NCI-H748 (cell line): ENCODE results near the gene C19orf38.
"Not testable (repeated sequence)": the region's sequence is repeated elsewhere in the genome, so short reads cannot be mapped to it uniquely, and the experiment has no call there.

Source experiments
- DNase-seq: peaks from one replicate; lab custom pipeline; 2025; ENCODE audit not compliant: unreplicated experiment; lab: John Stamatoyannopoulos, UW

C19orf38 gene

GRCh38 chr19:10820173-10820572 is 28.0 kb upstream of the C19orf38 start:
- DNase-seq = no peak

GRCh38 chr19:10823690-10824089 is 24.5 kb upstream of the C19orf38 start:
- no peak for DNase-seq

DNA sequence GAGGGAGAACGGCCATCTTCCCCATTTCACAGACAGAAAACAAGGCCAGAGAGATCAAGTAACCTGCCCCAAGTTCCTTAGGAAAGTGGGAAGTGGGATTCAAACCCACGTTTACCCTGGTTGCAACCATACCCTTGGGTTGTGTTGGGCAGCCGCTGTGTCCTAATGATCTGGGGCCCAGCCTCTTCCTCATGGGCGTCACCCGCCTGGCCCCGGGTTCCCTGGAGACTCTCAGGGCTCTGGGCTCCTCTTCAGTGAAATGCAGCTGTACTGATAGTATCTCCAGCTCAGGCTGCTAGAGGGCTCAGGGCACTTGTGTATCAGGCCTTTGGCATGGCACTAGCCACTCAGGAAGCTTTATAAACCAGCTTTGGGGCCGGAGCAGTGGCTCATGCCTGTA is 22.0 kb upstream of the C19orf38 start:
- no peak for DNase-seq

GRCh38 chr19:10826846-10827245 is 21.4 kb upstream of the C19orf38 start:
- no peak for DNase-seq

GRCh38 chr19:10828981-10829821 is 19.0 kb upstream of the C19orf38 start:
- no peak for DNase-seq

GRCh38 chr19:10829967-10830366 is 18.2 kb upstream of the C19orf38 start:
- no peak for DNase-seq

GRCh38 chr19:10830370-10830769 is 17.8 kb upstream of the C19orf38 start:
- DNase-seq = no peak

- no peak for DNase-seq
These were observed 17.1 kb upstream of the C19orf38 start for GRCh38 chr19:10830931-10831779.

- no peak for DNase-seq
These were observed 16.0 kb upstream of the C19orf38 start for GRCh38 chr19:10831987-10832938.

DNA sequence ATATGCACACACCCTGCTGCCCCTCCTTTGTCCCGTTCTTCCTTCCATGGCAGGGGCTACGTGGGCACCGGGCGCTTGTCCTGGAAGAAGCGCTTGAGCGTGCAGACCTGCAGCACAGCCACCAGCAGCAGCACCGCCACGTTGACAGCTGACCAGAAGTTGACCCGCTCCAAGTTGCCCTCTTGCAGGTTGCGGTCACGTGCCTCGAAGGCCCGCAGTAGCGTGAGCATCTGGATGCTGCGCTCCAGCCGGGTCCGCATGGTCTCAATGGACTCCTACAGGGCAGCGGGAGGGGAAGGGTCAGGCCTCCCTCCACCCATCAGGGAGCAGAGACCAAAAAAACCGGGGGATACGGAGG is 15.3 kb upstream of the C19orf38 start:
- no peak for DNase-seq

DNA sequence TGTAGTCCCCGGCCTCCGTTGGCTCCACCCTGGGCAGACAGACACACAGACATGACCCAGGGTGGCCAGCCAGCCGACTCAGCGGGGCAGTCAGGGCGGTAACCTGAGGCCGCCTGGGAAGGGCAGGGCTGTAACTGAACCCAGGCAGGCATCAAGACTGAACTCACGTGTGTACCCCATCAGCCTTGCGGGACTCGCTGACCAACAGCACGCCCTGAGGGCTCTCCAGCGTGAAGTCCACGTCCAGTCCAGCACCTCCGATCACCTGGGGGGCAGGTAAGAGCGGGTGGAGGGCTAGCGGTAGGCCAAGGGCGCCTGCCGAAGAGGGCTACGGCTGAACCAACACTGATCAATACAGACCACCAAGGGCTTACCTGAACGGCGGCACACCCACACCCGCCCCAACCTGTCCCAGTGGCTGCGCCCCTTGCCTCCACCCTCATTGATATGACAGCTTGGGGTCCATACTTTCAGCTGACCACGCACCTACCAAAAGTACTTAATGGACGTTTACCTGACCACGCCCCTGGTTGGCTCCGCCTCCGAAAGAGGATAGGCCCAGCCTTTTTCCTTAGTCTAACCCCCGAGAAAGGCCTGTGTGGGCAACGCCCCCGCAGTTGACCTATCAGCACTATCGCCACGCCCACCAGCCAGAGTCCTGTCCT is 13.0 kb upstream of the C19orf38 start:
- DNase-seq = peak; percentile 99

- DNase-seq = peak; percentile 95
These were observed 12.3 kb upstream of the C19orf38 start, which contains the start of gene TMED1 for GRCh38 chr19:10835754-10836478. Gene TMED1, minus strand, starts transcription at chr19:10836212. Its CDS starts 21 bp downstream, at chr19:10836191.

DNA sequence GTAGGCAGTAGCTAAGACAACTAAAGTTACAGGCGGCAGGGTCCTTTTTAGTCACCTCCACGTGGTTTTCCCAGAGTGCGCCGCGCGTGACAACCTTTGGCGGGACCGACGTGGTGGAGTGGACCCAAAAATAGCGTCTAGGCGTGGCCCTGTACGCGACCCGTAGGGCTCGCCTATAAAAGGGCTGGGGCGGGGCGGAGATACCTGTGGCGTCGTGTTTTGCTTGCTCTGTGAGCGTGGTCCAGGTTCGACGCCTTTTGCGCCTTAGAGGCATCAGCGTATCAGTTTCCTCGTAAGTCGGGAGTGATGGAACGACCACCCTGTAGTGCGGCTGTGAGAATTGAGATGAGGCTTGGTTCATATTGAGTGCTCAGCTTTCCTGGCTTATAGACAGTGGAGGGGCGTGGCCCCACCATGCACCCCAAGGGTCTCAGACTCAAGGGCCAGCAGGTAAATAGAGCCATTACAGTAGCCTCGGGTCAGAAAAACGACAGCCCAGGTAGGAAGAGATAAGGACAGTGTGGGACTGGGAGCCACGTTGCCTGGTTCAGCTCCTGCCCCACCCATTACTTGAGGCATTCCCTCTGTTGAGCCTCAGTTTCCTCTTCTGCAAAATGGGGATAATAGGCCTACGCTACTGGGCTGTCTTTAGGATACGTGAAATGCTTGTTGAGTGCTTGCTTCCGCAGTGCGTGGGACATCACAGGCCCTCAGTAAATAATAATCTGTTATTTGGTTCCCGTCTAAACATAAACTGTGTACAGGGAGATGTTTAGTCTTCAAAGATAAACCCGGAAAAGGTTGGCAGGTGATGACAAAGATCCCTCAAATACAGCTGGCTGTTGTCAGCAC is 11.5 kb upstream of the C19orf38 start:
- peak; percentile 90 for DNase-seq

DNA sequence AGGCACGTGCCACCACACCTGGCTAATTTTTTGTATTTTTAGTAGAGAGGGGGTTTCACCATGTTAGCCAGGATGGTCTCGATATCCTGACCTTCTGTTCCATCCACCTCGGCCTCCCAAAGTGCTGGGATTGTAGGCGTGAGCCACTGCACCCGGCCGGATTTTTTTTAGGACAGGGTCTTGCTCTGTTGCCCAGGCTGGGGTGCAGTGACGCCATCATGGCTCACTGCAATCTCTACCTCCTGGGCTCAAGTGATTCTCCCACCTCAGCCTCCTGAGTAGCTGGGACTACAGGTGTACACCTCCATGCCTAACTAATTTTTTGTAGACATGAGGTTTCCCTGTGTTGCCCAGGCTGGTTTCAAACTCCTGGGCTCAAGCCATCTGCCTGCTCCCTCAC is 10.6 kb upstream of the C19orf38 start:
- DNase-seq = not testable (repeated sequence)

DNA sequence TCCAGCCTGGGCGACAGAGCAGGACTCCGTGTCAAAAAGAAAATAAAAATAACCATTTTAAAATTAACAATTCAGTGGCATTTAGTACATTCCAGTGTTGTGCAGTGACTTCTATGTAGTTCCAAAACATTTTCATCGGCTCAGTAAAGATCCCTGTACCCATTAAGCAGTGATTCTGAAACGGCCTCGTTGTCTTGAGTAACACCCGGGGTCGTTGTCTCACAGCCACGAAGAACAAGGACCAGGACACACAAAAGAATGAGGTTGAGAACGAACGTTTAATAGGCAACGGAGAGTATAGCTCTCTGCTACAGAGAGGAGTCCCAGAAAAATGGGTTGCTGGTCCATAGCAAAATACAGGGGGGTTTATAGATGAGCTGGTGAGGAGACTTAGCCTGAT is 9.8 kb upstream of the C19orf38 start:
- no peak for DNase-seq

DNA sequence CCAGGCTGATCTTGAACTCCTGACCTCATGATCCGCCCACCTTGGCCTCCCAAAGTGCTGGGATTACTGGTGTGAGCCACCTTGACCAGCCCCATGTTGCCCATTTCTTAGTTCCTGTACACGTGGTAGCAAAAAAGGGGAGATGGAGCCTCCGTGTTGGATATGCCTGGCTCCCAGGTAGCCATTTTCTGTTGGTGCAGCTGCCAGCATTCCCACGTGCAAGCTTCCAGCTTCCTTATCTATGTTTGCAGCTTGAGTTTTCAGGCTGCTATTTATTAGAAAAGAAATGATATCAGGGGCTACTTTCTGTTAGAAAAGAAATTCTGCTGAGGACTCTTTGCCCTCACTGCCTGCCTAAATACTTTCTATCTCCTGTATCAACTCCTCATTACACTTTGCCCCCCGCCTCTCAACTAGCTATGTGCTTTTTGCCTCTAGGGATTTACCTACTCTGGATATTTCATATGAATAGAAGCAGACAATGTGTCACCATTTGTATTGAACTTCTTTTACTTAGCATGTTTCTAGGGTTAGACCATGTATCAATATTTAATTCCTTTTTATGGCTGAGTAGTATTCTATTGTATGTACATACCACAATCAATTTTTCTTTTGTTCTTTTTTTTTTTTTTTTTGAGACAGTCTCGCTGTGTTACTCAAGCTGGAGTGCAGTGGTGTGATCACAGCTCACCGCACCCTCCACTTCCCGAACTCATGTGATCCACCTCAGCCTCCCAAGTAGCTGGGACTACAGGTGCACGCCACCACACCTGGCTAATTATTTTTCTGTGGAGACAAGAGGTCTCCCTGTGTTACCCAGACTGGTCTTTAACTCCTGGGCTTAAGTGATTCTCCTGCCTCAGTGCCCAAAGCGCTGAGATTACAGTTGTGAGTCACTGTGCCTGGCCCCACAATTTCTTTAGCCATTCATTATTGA is 8.8 kb upstream of the C19orf38 start:
- DNase-seq = no peak

GRCh38 chr19:10842788-10843187 is 5.4 kb upstream of the C19orf38 start:
- DNase-seq = no peak
